GM21515 (cell line): ENCODE data around the gene PTH2.
"Not testable (repeated sequence)": the region's sequence is repeated elsewhere in the genome, so short reads cannot be mapped to it uniquely, and the experiment has no call there.

Source experiments
- ATAC-seq: cut with Tn5 transposase; IDR thresholded peaks from one replicate; pipeline ENCODE4 v1.9.1; 2021; ENCODE audit not compliant: unreplicated experiment

The PTH2 gene

DNA sequence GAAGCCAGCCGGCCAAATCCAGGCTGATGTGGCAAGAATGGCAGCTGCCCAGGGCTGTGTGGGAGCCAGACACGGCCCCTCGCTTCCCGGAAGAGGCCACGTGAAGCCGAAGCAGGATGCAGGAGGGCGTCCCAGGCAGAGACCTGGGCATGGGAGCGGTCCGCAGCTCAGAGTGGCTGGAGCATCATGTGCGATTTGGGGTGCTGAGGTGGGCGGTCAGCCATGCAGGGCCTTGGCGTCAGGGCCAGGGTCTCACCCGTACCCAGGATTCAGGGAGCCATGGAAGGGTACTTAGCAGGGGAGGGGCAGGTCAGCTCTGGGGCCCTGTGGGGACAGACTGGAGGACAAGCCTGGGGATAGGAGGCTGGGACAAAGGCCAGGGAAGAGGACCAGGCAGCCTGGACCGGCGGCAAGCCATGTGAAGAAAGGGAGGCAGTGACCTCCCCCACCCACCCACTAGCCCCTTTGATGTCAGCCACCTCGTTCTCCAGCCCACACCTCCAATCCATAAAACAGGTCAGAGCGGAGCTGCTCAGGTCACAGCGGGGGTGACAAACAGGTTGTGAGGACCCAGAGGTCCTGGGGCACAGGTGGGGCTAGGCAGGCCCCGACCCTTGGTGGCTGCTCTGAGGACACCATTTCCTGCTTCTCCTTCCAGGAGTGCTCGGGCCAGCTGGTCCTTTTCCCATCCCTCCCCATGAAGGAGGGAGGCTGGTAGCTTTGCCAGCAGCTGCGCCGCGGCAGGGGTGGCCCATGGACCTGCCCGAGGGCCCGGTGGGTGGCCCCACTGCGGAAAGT, 32.9 kb downstream of the PTH2 start:
- no peak for ATAC-seq

DNA sequence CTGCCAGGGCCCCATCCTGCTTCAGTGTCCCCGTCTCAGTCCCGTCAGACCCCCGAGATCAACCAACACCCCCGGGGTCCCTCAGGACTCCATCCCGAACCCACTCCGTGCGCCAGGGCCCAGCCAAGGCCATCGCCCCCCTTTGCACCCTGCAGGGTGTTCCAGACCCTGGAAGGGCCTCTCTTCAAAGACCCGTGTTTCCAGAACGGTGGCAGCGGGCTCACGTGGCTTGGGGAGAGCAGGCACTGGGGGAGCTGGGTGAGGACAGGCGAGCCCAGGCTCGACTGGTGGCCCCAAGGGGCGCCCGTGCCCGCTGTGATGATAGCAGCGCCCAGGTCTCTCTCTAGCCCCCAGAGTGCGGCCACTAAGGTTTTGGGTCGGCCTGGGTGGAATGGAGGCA, 33.8 kb downstream of the PTH2 start:
- ATAC-seq, result no peak

DNA sequence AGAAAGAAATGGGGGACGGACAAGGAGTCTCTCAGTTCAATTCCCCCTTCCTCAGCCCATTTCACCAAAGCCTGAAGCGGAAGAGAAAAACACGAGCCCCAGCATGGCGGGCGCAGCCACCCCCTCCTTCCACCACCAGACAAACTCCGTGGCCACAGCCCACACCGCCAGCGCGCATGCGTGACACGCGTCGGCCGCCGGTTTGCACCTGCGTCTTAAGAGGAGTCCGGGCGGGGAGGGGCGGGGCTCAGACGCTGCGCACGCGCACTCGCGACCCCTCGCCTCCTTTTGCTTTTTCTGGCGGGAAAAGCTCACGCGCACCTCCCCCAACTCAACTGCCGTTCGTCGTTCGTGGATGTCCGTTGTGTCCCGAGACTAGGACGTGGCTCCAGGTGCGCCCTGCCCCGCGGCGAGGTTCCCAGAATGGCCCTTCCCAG, 35.3 kb downstream of the PTH2 start, which contains the start of gene KASH5:
Gene KASH5 (plus strand): TSS at position 314 of the 437 bp plus-strand sequence. CDS start 2,635 bp downstream, outside the sequence.
- no peak for ATAC-seq

DNA sequence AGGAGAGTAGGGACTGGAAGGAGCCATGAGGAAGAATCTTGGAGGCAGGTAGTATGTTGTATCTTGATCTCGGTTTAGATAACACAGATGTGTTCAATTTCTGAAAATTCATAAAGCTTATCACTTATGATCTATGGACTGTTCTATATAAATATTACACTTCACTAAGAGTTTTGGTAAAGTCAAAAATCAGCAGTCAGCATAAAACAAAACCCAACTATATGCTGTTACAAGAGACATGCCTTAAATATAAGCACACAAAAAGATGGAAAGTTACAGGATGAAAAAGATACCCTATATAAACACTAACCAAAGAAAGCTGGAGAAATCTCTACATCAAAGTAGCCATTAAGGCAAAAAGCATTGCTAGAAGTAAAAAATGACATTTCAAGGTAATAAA, 39.6 kb downstream of the PTH2 start:
- ATAC-seq, result no peak

DNA sequence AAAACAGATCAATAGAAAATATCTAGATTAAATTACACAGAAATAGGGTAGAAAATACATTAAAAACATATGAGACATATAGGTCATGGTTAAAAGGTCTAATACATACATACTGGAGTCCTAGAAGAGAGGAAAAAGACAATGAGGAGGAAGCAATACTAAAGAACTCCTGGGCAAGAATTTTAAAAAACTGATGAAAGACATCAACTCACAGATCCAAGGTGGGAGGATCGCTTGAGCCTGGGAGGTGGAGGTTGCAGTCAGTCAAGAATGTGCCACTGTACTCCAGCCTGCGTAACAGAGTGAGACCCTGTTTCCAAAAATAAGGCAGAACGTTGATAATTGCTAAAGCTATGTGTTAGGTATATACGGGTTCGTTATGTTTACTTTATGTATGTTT, 40.6 kb downstream of the PTH2 start:
- ATAC-seq, result no peak

DNA sequence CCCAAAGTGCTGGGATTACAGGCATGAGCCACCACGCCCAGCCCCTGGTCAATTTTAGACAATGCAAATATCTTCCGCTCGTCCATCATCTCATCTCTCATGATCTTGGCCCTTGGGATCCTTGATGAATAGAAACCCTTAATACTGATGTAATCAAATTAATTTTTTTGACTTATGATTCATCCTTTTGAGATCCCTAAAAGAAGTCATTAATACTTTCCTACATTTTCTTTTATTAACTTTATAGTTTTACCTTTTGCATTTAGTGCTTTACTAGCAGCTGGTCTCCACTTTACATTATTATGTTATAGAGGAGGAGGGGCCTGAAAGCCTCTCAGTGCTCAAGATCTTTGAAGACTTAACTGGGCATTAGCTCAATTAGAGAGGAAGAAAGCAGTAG, 42.9 kb downstream of the PTH2 start:
- no peak for ATAC-seq

DNA sequence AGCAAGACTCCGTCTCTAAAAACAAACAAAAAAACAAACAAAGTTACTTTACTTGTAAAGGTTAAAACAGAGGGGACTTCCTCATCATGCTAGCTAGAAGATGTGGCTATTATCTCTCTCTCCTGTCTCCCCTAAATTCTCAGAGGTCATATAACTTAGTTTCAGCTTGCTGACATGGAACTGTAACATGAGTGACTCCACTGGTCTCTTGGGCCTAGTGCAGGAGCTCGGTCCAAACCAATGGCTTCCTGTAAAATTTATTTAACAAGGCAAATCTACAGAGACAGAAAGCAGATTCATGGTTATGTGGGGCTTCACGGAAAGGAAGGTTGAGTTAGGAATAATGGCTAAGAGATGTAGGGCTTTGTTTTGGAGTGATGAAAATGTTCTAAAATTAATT, 44.7 kb downstream of the PTH2 start:
- no peak for ATAC-seq

DNA sequence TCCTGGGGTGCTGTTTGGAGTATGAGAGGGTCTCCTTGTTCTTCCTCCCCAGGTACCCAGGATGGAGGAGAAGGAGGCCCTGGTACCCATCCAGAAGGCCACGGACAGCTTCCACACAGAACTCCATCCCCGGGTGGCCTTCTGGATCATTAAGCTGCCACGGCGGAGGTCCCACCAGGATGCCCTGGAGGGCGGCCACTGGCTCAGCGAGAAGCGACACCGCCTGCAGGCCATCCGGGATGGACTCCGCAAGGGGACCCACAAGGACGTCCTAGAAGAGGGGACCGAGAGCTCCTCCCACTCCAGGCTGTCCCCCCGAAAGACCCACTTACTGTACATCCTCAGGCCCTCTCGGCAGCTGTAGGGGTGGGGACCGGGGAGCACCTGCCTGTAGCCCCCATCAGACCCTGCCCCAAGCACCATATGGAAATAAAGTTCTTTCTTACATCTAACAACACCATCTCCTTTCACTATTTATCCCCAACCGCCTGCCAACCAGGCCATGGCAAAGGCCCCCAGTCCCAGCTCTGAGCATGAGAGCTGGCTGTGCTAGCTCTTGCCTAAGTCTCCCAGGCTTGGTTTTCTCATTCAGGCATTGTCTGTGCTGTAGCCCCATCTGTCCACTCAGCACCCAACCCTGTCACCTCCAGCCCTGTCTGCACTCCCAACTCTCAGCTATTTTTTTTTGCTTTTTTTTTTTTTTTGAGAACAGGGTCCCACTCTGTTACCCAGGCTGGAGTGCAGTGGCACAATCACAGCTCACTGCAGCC, 48.4 kb downstream of the PTH2 start:
- ATAC-seq, result no peak

DNA sequence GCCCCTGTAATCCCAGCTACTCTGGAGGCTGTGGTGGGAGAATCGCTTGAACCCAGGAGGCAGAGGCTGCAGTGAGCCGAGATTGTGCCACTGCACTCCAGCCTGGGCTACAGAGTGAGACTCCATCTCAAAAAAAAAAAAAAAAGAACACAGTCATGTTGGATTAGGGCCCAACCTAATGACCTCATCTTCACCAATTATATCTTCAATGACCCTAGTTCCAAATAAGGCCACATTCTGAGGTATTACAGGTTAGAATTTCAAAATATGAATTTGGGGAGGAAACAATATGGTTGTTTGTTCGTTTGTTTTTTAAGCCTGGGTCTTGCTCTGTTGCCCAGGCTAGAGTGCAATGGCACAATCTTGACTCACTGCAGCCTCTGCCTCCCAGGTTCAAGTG, 50.1 kb downstream of the PTH2 start:
- ATAC-seq, result not testable (repeated sequence)
